KG1 (cell line): ENCODE data around the gene ZC3H12C.
A peak's percentile ranks its signal among the peaks of the same experiment; 100 is the strongest.

Experiments
- DNase-seq: peaks from one replicate; lab custom pipeline; 2025; lab: John Stamatoyannopoulos, UW

ZC3H12C gene

DNA sequence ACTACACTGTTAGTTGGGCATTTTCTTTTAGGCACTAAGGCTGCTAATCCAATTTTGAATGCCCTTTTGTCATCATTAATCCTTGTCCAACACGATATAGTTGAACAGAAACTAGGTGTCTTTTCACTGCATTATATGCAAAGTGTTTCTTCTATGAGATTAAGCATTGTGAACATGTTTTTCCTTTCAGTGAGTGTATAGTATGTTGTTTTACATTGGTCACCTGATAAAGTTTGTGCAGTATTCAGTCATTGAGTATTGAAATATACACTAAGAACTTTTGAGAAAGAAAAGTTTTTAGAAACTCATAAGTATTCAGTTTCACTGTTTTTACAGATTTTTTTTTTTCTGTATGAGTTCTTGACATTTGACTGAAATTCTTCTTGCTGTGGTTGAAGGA, 59.0 kb downstream of the ZC3H12C start:
- DNase-seq = no peak

DNA sequence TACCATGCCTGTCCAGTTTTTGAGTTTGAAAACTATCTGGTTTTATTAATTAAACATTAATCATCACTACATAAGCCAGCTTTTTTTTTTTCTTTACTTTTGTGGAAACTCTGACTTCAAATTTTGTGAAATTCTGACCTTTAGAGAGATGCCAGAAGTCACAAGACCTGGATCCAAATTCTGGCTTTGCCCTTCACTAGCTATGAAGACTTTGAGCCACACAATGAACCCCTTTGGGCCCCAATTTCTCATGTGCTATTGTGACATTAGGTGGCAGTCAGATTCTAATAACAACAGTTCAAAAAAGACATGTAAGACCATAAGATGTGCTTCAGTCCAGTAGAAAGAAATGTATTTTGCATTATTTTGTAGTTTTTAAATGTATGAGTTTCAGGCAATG, 60.3 kb downstream of the ZC3H12C start:
- DNase-seq = no peak

DNA sequence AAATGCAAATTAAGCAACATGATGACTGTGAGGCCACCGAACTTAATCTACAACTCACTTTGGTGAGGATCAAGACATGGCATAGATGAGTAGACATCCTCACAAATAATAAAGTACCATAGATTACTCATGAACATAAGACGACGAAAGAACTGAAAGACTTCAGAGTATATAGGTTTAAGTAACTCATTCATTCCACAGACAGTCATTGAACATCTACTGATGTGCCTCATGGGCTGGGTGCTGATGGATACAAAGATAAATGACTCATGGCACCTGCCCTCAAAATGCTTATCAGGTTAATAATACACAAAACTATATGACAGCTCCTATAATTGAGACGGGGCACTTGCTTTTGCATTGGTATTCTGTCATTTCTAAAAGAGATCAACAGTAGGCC, 63.3 kb downstream of the ZC3H12C start:
- no peak for DNase-seq

DNA sequence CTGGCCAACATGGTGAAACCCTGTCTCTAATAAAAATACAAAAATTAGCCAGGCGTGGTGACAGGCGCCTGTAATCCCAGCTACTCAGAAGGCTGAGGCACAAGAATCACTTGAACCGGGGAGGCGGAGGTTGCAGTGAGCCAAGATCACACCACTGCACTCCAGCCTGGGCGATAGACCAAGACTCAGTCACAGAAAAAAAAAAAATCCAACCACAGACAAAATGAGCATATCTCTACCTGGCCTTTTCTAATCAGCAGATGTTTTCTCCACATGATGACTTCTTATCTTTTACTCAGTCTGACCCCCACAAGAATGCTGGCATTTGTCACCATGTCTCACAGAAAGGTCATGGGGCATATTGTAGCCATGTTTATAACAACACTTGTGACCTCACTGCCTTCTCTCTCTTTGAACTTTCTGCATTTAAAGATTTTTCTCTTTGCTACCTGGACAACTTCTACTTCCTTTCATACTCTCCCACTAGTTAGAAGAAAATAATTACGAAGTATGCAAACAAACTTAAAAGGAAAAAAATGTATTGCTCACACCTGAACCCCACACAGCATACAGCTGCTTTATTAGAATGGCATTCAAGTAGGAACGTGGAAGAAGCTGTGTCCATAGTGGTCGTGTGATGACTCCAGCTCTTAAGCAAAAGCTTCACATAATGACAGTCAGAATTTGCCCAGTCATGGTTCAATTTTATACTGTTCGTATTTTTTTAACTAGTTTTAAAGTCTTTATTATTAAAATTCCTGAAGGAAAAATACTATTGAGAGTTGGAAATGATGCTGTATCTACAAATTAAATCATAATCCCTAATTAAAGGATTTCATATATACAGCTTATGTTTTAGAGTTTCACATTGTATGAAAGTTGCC, 65.4 kb downstream of the ZC3H12C start:
- DNase-seq = no peak

DNA sequence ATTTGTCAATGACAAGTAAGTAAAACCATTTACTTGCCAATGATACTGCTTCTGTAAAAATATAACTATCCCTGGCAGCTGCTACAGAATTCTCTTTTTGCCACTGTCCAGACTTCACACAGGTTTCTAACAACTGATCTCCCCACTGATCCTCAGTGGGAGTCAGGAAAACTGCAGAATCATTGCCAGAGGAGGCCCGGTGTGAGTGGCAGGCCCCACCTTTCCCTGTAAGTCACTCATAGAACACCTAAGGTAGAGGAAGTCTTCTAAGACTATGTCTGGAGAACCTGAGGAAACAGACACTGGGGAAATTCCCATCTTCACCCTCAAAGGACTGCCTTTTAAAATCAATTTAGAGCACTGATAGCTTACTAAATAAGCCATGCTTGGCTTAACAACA, 66.3 kb downstream of the ZC3H12C start:
- no peak for DNase-seq

DNA sequence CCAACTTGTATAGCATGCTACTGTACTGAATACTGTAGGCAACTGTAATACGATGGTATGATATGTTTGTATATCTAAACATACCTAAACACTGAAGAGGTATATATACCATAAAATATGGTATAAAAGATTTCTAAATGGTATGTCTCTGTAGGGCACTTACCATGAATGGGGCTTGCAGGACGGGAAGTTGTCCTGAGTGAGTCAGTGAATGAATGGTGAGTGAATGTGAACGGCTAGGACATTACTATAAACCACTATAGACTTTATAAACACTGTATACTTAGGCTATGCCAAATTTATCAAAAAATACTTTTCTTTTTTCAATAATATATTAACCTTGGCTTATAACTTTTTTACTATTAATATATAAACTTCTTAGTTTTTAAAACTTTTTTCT, 66.8 kb downstream of the ZC3H12C start:
- DNase-seq = no peak

DNA sequence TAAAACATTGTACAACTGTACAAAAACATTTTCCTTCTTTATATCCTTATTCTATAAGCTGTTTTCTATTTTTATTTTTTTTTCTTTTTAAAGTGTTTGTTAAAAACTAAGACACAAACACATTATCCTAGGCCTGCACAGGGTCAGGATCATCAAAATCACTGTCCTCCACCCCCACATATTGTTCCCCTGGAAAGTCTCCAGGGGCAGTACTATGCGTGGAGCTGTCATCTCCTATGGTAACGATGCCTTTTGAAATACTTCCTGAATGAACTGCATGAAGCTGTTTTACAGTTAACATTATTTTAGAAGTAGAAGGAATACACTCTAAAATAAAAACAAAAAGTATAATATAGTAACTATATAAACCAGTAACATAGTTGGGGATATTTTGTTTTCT, 67.2 kb downstream of the ZC3H12C start:
- no peak for DNase-seq

DNA sequence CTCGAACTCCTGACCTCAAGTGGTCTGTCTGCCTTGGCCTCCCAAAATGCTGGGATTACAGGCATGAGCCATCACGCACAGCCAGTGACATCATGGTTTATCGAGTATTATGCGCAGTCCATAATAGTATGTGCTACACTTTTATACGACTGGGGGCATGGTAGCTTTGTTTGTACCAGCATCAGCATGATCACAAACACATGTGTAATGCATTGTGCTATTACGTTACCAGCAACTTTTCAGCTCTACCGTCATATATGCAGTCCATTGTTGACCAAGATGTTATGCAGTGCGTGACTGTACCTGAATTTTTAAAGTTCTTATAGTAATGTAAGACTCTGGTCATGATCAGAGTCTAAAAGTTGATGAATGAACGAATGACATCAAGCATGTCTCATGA, 67.9 kb downstream of the ZC3H12C start:
- DNase-seq = no peak

DNA sequence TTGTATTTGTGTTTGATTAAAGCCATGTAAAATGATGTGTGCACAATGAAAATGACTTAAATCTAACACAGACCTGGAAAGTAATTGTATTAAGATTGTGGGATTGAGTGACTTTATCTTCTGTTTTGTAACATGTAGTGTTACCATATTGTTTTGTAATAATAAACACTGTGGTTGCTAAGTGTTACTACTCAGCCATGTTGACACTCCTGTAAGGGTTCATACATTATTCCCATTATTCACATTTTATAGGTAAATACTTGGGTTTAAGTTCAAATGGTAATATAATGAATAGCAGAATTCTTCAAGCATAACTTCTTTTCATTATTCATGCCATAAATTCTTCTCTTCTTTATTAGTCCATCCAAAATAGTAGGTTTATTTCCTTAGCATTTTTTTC, 69.0 kb downstream of the ZC3H12C start:
- no peak for DNase-seq

DNA sequence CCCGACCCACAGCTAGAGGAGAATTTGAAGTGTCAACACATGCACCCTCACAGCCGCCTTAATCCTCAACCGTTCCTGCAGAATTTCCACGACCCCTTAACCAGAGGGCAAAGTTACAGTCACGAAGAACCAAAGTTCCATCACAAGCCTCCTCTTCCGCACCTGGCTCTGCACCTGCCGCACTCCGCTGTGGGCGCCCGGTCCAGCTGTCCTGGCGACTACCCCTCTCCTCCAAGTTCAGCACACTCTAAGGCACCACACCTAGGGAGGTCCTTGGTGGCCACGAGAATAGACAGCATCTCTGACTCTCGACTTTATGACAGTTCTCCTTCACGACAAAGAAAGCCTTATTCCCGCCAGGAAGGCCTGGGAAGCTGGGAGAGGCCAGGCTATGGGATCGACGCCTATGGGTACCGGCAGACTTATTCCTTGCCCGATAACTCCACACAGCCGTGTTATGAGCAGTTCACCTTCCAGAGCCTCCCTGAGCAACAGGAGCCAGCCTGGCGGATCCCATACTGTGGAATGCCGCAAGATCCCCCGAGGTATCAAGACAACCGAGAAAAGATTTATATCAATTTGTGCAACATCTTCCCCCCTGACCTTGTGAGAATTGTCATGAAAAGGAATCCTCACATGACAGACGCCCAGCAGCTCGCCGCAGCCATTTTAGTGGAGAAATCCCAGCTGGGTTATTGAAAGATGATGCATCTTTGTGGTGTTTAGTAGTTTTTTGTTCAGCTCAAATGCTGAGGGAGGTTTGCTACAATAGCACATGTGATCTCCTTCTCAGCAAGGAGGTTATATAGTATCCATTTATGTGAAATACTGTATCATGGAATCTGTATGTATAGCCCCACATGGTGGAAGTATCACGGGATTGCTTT, 72.1 kb downstream of the ZC3H12C start:
- no peak for DNase-seq

DNA sequence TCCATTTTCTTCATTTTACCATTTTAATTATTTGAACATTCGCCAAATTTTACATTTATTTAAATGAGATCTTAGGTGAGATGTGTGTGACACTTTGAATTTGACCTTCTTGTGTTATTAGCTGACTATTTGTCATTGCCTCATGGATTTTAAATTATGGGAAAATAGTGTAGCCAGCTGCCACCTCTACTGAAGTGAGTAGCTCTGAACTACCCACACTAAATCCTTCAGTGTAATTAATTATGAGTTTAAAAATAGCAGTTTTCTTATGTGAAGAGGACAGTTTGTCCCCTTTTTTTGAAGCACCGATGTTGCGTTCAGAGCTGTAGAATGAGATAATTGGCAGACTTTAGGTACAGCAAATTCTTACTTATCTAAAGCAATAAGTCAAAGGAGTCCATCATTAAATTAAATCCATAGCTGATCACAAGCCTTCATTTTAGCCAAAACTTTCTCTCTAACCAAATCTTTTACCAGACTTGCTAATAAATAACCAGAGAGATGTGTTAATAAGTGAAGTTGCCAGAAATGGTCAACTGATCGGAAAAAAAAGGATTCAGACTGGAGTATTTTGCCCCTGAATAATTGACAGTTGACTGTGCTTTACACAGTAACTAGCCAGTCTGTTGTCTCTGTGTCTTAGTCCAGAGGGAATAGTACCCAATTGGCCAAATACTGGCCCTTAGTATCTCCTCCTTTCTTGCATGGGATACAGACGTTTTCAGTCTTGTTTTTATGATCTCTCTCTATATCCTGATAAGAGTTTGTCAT, 75.0 kb downstream of the ZC3H12C start:
- no peak for DNase-seq

DNA sequence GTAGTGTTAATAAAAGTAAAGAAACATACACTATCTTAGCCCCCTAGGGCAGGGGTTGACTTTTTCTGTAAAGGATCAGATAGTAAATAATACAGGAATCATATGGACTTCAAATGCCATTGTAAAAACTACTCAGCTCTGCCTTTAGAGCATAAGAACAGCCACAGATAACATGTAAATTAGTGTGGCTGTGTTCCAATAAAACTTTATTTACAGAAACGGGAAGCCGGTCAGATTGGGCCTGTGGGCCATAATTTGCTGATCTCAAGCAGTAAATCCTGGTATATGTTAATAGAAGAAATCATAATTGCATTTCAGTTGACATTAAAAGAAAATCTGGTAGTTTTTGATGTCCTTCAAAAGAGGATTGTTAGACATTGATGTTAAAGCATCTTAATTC, 76.5 kb downstream of the ZC3H12C start:
- DNase-seq = no peak

DNA sequence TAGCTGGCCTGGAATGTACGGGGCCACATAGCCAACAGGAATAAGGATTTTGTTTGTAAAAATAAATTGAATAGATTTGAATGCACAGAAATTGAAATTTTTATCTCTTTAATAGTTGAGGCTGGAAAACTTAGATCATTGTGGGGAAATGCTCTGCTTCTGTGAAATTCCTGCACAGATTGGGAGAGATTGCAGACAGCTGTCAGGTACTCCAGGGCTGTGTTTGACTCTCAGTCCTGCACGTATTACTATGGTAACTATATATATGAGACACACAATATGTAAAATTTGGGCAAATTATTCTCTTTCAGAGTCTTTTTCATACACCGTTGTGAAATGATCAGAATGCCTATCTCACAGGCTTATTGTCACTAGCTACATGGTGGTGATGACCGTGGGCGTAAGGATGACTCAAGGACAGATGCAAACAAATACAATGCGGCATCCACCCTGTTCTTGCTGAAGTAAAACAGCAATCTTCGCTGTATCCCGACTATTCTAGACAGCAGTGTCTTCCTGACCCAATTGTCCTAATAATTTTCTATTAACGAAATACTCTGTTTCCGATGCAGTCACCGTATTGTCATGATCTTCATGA, 79.4 kb downstream of the ZC3H12C start:
- no peak for DNase-seq

DNA sequence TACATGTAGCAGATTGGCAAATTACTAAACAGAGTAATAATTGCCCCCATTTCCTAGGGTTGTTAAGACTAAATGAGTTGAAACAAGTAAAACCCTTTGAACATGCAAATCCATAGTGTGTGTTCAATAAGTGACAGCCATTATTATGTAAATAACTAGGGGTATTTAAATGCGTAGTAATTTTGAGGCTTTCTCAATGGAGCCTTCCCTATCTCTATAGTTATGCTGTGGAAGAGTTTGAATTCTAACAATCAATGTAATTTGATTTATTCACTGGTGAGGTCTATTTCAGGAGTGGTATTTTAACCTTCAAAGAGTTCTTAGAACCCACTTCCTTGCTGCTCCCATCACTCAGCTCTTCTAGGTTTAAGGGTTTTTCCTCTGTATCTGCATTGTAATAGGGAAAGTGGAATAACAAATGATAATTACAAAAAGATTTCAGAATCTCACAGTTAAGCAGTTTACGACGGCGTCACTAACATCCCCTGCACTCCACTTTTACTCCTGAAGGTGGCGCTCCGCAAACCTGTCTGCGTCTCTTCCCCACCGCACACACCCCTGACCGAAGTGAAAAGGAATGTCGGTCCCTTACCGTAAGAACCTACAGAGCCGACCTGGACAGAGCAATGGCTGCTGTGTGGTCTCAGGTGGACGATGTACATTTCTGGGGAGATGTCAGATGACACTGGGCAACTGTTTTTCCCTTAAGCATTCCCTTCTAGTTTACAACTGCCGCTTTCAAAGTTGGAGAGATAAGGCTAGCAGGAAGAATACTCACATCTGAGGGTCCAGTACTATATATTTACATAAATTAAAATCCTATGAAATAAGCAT, 80.8 kb downstream of the ZC3H12C start:
- peak; percentile 40 for DNase-seq

DNA sequence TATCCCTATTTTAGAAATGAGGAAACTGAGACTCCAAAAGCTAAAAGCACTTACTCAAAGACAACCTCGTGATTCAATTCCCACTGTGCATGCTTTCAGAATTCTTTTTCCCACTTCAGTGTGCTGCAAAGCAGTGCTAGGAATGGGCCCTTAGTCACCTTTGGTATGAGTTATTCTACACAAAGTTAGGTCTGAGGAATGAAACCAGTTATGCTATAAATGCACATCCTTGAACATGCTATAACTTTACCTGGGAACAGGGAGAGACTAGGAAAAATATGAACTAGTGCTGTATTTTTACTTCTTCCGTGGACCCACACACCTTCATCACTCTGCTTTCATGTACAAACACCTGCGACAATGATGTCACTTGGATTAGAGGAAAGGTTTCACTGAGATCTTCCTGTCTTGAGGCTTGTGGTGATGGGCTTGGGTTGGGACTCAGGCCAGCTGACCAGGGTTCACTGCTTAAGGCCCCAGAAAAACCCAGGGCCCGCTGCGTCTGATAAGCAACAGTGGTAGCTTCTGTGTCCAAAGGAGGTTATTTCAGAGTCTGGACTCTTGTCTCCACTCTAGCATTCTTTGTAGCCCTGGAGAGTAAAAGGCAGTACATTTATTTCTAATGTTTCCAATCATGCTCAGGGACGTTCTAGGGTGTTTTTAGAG, 81.6 kb downstream of the ZC3H12C start:
- DNase-seq = no peak

DNA sequence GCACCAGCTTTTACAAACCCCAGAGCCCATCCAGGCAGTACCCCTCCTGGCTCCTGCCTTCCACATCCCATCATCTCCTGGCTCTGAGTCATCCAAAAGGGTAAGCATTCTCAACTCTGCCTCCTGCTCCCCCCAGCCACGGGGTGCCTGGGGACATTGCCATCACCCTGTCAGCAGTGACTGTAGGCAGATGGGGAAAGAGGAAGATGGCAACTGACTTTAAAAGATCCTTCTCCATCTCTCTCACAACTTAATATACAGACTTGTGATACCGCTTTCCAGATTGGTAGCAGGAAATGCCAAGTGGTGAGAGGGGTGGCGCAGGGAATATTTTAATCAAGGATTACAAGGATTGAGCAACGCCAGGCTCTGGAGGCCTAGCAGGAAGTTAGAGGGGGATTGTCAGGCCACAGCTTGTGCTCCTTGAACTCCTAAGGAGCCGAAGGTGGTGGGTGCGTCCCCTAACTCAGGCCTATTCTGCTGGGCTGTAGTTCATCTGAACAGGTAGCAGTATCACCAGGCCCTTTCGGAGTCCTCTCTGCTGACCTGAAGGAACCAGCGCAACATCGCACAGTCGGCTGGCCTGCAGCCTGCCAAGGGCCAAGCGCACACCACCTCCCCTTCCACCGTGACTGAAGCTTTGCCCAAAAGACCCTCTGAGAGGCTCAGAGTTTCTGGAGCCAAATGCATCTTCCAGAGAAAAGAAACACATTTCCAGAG, 83.3 kb downstream of the ZC3H12C start:
- no peak for DNase-seq

DNA sequence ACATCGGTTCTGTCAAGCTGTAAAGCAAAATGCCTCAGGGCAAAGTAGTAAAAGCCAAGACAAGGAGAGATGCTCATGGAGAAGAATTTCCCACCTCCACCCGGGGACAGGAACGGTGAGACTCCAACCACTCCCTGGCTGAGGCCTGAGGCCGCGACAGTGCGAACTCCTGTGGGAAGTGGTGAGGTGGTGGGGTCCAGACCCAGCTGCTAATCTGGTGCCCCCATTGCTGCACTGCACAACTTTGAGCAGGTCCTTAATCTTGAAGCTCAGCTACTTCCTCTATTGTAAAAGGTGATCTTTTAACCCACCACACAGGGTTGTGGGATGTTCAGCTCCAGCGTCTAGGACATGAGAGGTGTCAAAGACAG, 83.9 kb downstream of the ZC3H12C start:
- no peak for DNase-seq

DNA sequence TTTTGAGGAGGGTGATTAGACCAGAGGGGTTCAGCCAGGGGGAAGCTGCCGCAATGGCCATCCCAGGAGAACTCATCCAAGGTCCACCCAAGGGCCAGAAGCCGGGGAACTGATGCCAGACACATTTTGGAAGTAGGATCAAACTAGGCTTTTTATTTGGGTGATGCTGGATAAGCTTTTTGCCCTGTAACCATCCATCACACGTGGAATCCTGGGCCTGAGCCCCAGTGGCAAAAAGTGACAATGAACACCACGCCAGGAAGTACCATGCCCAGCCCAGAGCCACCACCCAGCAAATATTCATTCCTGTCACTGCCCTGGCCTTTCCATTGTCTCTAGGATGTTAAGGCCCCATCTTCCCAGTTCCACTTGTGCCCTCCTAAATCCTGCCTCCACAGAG, 85.9 kb downstream of the ZC3H12C start:
- DNase-seq = no peak

DNA sequence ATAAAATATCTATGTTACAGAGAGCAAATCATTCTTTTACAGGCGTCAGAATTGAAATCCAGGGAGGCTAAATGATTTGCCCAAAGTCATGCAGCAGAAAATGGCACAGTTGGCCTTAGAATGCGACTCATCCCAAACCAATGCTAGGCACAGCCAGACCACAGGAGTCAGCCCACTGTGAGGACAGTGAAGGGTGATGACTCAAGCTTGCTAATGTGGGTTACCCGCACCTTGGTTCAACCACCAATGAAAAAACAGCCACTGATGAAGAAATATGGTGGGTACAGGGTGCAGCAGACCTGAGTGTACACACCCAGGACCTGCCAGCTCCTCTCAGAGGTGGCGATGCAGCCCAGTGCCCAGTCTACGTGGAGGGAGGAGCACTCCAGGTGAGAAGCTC, 89.7 kb downstream of the ZC3H12C start:
- no peak for DNase-seq

DNA sequence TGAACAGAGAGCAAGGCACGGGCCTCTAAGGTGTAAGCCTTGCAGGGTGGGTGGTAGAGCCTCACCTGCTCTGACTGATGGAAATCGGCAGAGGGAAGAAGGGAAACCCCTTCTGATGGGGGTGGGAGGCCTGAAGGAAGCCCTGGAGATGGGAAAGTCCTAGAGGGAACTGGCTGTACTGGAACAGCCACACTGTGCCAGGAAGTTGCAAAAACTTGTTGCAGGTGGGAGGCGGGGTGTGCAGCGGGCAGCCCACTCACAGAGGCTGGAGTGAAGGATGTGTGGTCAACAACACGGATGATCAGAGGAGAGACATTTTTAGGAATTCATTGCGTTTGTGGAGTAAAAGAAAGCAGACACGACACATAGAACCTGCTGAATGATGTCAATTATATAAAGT, 91.3 kb downstream of the ZC3H12C start:
- no peak for DNase-seq
